GM21360 (cell line): ENCODE results near the gene ZNF574.

Source experiments
- ATAC-seq: cut with Tn5 transposase; IDR thresholded peaks from one replicate; pipeline ENCODE4 v1.9.1; 2021; ENCODE audit warnings: mild to moderate bottlenecking, moderate library complexity; ENCODE audit not compliant: unreplicated experiment

ZNF574 gene

GRCh38 chr19:42078538-42079275 is 2.7 kb downstream of the ZNF574 start:
- no peak for ATAC-seq

GRCh38 chr19:42079276-42079669 is 3.3 kb downstream of the ZNF574 start:
- no peak for ATAC-seq

- ATAC-seq: no peak
These were observed 4.2 kb downstream of the ZNF574 start for GRCh38 chr19:42079886-42080763.

- no peak for ATAC-seq
These were observed 4.9 kb downstream of the ZNF574 start for GRCh38 chr19:42080764-42081375.

GRCh38 chr19:42081584-42082203 is 5.7 kb downstream of the ZNF574 start:
- ATAC-seq: no peak

GRCh38 chr19:42083537-42083936 is 7.6 kb downstream of the ZNF574 start:
- ATAC-seq: no peak

- no peak for ATAC-seq
These were observed 10.3 kb downstream of the ZNF574 start for GRCh38 chr19:42086188-42086736.

- ATAC-seq: no peak
These were observed 11.0 kb downstream of the ZNF574 start for GRCh38 chr19:42086770-42087550.

GRCh38 chr19:42088471-42089190 is 12.7 kb downstream of the ZNF574 start:
- no peak for ATAC-seq

- no peak for ATAC-seq
These were observed 13.3 kb downstream of the ZNF574 start for GRCh38 chr19:42089191-42089750.

GRCh38 chr19:42089772-42090171 is 13.8 kb downstream of the ZNF574 start:
- ATAC-seq: no peak

GRCh38 chr19:42090672-42091071 is 14.7 kb downstream of the ZNF574 start:
- ATAC-seq: no peak

GRCh38 chr19:42091300-42091699 is 15.3 kb downstream of the ZNF574 start:
- ATAC-seq: no peak

GRCh38 chr19:42091742-42092141 is 15.8 kb downstream of the ZNF574 start:
- ATAC-seq: no peak

GRCh38 chr19:42092350-42092749 is 16.4 kb downstream of the ZNF574 start:
- no peak for ATAC-seq

GRCh38 chr19:42093505-42093904 is 17.5 kb downstream of the ZNF574 start:
- no peak for ATAC-seq

- ATAC-seq: no peak
These were observed 18.0 kb downstream of the ZNF574 start for GRCh38 chr19:42093926-42094325.

GRCh38 chr19:42095142-42095813 is 19.3 kb downstream of the ZNF574 start:
- no peak for ATAC-seq

GRCh38 chr19:42095814-42096230 is 19.9 kb downstream of the ZNF574 start:
- ATAC-seq: no peak
